Fibroblast of villous mesenchyme (primary cell): Measurements from ENCODE around the gene MAML2. TPM values are rescaled to one million over a fixed set of nuclear protein-coding genes. Genes with fewer than 3 reads are reported as not detected.
A peak's percentile ranks its signal among the peaks of the same experiment; 100 is the strongest.

ENCODE experiments used
- DNase-seq: peaks from one replicate; pipeline ENCODE4 v3.0.0-alpha.2; 2010; ENCODE audit warnings: low read depth
- H3K4me3 ChIP-seq: 2 replicates; pipeline ENCODE4 v1.5.1; 2011; ENCODE audit warnings: low read depth, mild to moderate bottlenecking, low read length
- CTCF ChIP-seq: IDR thresholded peaks from 2 replicates; pipeline ENCODE4 v1.5.1; 2012; ENCODE audit warnings: low read depth, mild to moderate bottlenecking, low read length; ENCODE audit not compliant: insufficient read depth
- total RNA-seq: library from RNA; depleted of rRNA; stranded (reverse); fragments of >200 nt; gene quantifications from 2 replicates; pipeline ENCODE4 v1.2.3, GENCODE V29; 2012

Gene MAML2
- total RNA-seq, 1 donor, result 30.7 TPM

- TF ChIP-seq CTCF, result no peak
- no peak for DNase-seq
- H3K4me3 ChIP-seq, result no peak overlapping the region
Measured at GRCh38 chr11:96169250-96169649, 173.7 kb downstream of the MAML2 start.

GRCh38 chr11:96168623-96169022 lies 174.4 kb downstream of the MAML2 start:
- TF ChIP-seq CTCF, result no peak
- peak; percentile 97 for DNase-seq
- no peak overlapping the region for H3K4me3 ChIP-seq

GRCh38 chr11:96167787-96168186 lies 175.2 kb downstream of the MAML2 start:
- no peak overlapping the region for H3K4me3 ChIP-seq
- peak; percentile 49 for DNase-seq
- TF ChIP-seq CTCF, result no peak

- H3K4me3 ChIP-seq, result no peak overlapping the region
- no peak for DNase-seq
- TF ChIP-seq CTCF, result no peak
Measured at GRCh38 chr11:96167203-96167758, 175.7 kb downstream of the MAML2 start.

GRCh38 chr11:96162816-96163499 lies 180.0 kb downstream of the MAML2 start:
- H3K4me3 ChIP-seq, result no peak overlapping the region
- no peak for TF ChIP-seq CTCF
- DNase-seq, result peak; percentile 96

- DNase-seq, result peak; percentile 80
- no peak for TF ChIP-seq CTCF
- H3K4me3 ChIP-seq, result no peak overlapping the region
Measured at GRCh38 chr11:96161307-96162089, 181.5 kb downstream of the MAML2 start.
